Neural cell (in vitro differentiated cells): Measurements from ENCODE around the gene TSPAN18. TPM values are rescaled to one million over a fixed set of nuclear protein-coding genes. Genes with fewer than 3 reads are reported as not detected.

Experiments used
- H2AFZ ChIP-seq: fragments of 200-600, 300-800 bp; sonication (generic), shearing (Covaris generic); 2 replicates; pipeline ENCODE4 v1.6.0; 2014; ENCODE audit warnings: low read depth, mild to moderate bottlenecking, antibody characterized with exemption, low read length, moderate library complexity
- H3F3A ChIP-seq: fragments of 200-600 bp; shearing (Covaris generic); 2 replicates; pipeline ENCODE4 v1.6.1; 2016; ENCODE audit warnings: mild to moderate bottlenecking, moderate library complexity, mixed read lengths, antibody characterized with exemption, low read length; ENCODE audit not compliant: insufficient read depth, poor library complexity, severe bottlenecking
- H3K27ac ChIP-seq: fragments of 200-600, 300-800 bp; sonication (generic), shearing (Covaris generic); 2 replicates; pipeline ENCODE4 v1.5.1; 2014; ENCODE audit warnings: mild to moderate bottlenecking, low read length, moderate library complexity
- H3K27me3 ChIP-seq: fragments of 300-800, 200-600 bp; sonication (generic), shearing (Covaris generic); 2 replicates; pipeline ENCODE4 v1.6.0; 2014; ENCODE audit warnings: mild to moderate bottlenecking, low read depth, low read length, moderate library complexity; ENCODE audit not compliant: insufficient read depth
- H3K36me3 ChIP-seq: fragments of 300-800, 200-600 bp; sonication (generic), shearing (Covaris generic); 2 replicates; pipeline ENCODE4 v1.5.1; 2014; ENCODE audit warnings: mild to moderate bottlenecking, antibody characterized with exemption, low read length, moderate library complexity; ENCODE audit not compliant: insufficient read depth
- H3K4me2 ChIP-seq: fragments of 300-800, 200-600 bp; sonication (generic), shearing (Covaris generic); 2 replicates; pipeline ENCODE4 v1.6.0; 2014; ENCODE audit warnings: mild to moderate bottlenecking, low read length
- H3K4me3 ChIP-seq: fragments of 300-800, 200-600 bp; sonication (generic), shearing (Covaris generic); 2 replicates; pipeline ENCODE4 v1.5.1; 2014; ENCODE audit warnings: mild to moderate bottlenecking, low read length, moderate library complexity
- H3K79me2 ChIP-seq: fragments of 200-600 bp; shearing (Covaris generic); replicated peaks from 2 replicates; pipeline ENCODE4 v1.6.0; 2014; ENCODE audit warnings: mild to moderate bottlenecking, low read length, moderate library complexity; ENCODE audit not compliant: insufficient read depth
- H3K9ac ChIP-seq: fragments of 300-800, 200-600 bp; sonication (generic), shearing (Covaris generic); 2 replicates; pipeline ENCODE4 v1.6.1; 2016; ENCODE audit warnings: mild to moderate bottlenecking, low read length, mixed read lengths
- H3K9me2 ChIP-seq: fragments of 200-600 bp; shearing (Covaris generic); 2 replicates; pipeline ENCODE4 v1.6.1; 2016; ENCODE audit warnings: mild to moderate bottlenecking, low read length, mixed read lengths; ENCODE audit not compliant: insufficient read depth
- H3K9me3 ChIP-seq: fragments of 200-600, 300-800 bp; sonication (generic), shearing (Covaris generic); 2 replicates; pipeline ENCODE4 v1.6.1; 2016; ENCODE audit warnings: mild to moderate bottlenecking, mixed run types, low read length, moderate library complexity, mixed read lengths
- H4K20me1 ChIP-seq: fragments of 200-600 bp; shearing (Covaris generic); 2 replicates; pipeline ENCODE4 v1.6.1; 2016; ENCODE audit warnings: mild to moderate bottlenecking, mixed run types; ENCODE audit not compliant: insufficient read depth
- CTCF ChIP-seq: fragments of 450-650 bp; IDR thresholded peaks from 2 replicates; pipeline ENCODE4 v1.5.1; 2014; ENCODE audit warnings: antibody characterized with exemption, mild to moderate bottlenecking, moderate library complexity; ENCODE audit not compliant: poor library complexity, severe bottlenecking
- EP300 ChIP-seq: fragments of 450-650 bp; conservative IDR thresholded peaks from 2 replicates; pipeline ENCODE4 v1.6.1; 2014; ENCODE audit warnings: antibody characterized with exemption, mild to moderate bottlenecking, moderate library complexity; ENCODE audit not compliant: poor library complexity, severe bottlenecking
- EZH2 ChIP-seq: fragments of 200-600, 300-800 bp; shearing (Covaris generic), sonication (generic); IDR thresholded peaks from 2 replicates; pipeline ENCODE4 v1.6.1; 2014; ENCODE audit warnings: antibody characterized with exemption, low read length, borderline replicate concordance, mild to moderate bottlenecking; ENCODE audit not compliant: insufficient read depth, poor library complexity, severe bottlenecking
- MXI1 ChIP-seq: fragments of 450-650 bp; conservative IDR thresholded peaks from 2 replicates; pipeline ENCODE4 v1.6.1; 2014; ENCODE audit warnings: antibody characterized with exemption, mild to moderate bottlenecking; ENCODE audit not compliant: poor library complexity, severe bottlenecking
- POLR2AphosphoS5 ChIP-seq: IDR thresholded peaks from 2 replicates; pipeline ENCODE4 v1.6.1; 2012
- RAD21 ChIP-seq: fragments of 450-650 bp; conservative IDR thresholded peaks from 2 replicates; pipeline ENCODE4 v1.6.1; 2014; ENCODE audit warnings: antibody characterized with exemption, mild to moderate bottlenecking, moderate library complexity
- REST ChIP-seq: IDR thresholded peaks from 2 replicates; pipeline ENCODE4 v1.6.1; 2012; ENCODE audit warnings: borderline replicate concordance
- SMC3 ChIP-seq: fragments of 450-650 bp; conservative IDR thresholded peaks from 2 replicates; pipeline ENCODE4 v1.6.1; 2014; ENCODE audit warnings: antibody characterized with exemption, mild to moderate bottlenecking, moderate library complexity; ENCODE audit not compliant: poor library complexity
- TAF1 ChIP-seq: IDR thresholded peaks from 2 replicates; pipeline ENCODE4 v1.6.1; 2012; ENCODE audit warnings: low read depth
- polyA plus RNA-seq: library from polyadenylated mRNA; depleted of rRNA; stranded (reverse); fragments of >200 nt; gene quantifications from 2 replicates; pipeline ENCODE4 v1.2.3, GENCODE V29; 2014

The TSPAN18 gene
- polyA plus RNA-seq, 1 donor from 2014 or later = 8.4 TPM

DNA sequence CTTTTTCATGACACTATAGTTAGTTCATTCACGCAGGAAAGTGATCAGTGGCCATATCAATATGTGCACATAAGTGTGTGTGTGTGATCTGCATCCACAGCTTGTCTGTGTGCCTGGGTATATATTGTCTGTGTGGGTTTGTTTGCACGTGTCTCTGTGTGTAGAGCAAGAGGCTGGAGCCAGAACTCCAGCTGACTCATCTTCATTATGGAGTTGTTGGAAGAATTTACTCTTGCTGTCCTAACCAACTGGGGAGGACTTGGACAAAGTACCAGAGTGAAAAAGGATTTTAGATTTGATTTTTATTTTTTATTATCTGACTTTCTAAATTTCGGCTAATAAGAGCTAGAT is 160.0 kb downstream of the TSPAN18 start:
- Histone ChIP-seq H3K4me2 (no peak overlapping the region), H3K9me2 (no peaks in the 10 kb centered on the region), H2AFZ (no peak overlapping the region), H3K9me3 (no peaks in the 10 kb centered on the region), H4K20me1 (no peaks in the 10 kb centered on the region), H3F3A (no peaks in the 10 kb centered on the region), H3K27me3 (no peaks in the 10 kb centered on the region), H3K36me3 (no peaks in the 10 kb centered on the region), H3K9ac (no peak overlapping the region), H3K27ac (no peak overlapping the region), H3K4me3 (no peak overlapping the region), H3K79me2 (no peaks in the 10 kb centered on the region)
- TF ChIP-seq MXI1 (no peak), POLR2AphosphoS5 (no peak), TAF1 (no peak), CTCF (no peak), SMC3 (no peak), RAD21 (no peak), REST (no peak), EP300 (no peak), EZH2 (no peak)

DNA sequence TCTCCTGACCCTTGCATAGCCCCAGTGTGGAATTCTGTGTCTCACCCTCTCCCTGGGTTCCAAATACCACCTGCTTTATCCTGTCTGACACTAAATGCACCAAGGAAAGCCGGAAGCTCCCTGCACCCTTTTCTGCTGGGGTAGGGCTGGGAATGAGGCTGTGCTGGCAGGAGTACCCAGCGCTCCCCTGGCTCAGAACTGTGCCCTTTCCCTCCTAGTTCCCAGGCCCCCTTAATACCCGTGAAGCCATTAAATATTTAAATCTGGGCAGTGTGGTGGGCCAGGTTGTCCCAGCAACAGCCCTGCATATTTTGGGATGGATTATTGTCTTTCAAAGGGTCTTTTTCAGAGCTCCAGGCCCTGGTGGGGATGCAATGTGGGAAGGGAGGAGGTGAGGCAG is 160.9 kb downstream of the TSPAN18 start:
- Histone ChIP-seq H3K36me3 (no peaks in the 10 kb centered on the region), H2AFZ (no peak overlapping the region), H3K4me2 (no peak overlapping the region), H4K20me1 (no peaks in the 10 kb centered on the region), H3F3A (no peaks in the 10 kb centered on the region), H3K27ac (no peak overlapping the region), H3K9me2 (no peaks in the 10 kb centered on the region), H3K9ac (no peak overlapping the region), H3K27me3 (no peaks in the 10 kb centered on the region), H3K79me2 (no peaks in the 10 kb centered on the region), H3K4me3 (no peak overlapping the region), H3K9me3 (no peaks in the 10 kb centered on the region)
- TF ChIP-seq CTCF = no peak
- TF ChIP-seq REST = no peak
- no peak for TF ChIP-seq EP300
- no peak for TF ChIP-seq SMC3
- no peak for TF ChIP-seq EZH2
- no peak for TF ChIP-seq MXI1
- TF ChIP-seq RAD21 = no peak
- no peak for TF ChIP-seq POLR2AphosphoS5
- no peak for TF ChIP-seq TAF1
